Stimulated activated CD8-positive, alpha-beta memory T cell treated with anti-CD3 and anti-CD28 coated beads, Interleukin-7, amount 100 ng/mL, for 24 hours (primary cell): Measurements from ENCODE around the gene C18orf54.
"Not testable (repeated sequence)": the region's sequence is repeated elsewhere in the genome, so short reads cannot be mapped to it uniquely, and the experiment has no call there.

Experiments
- DNase-seq: peaks from one replicate; pipeline ENCODE4 v3.0.0-alpha.2; 2020; ENCODE audit warnings: low read depth

The C18orf54 gene

DNA sequence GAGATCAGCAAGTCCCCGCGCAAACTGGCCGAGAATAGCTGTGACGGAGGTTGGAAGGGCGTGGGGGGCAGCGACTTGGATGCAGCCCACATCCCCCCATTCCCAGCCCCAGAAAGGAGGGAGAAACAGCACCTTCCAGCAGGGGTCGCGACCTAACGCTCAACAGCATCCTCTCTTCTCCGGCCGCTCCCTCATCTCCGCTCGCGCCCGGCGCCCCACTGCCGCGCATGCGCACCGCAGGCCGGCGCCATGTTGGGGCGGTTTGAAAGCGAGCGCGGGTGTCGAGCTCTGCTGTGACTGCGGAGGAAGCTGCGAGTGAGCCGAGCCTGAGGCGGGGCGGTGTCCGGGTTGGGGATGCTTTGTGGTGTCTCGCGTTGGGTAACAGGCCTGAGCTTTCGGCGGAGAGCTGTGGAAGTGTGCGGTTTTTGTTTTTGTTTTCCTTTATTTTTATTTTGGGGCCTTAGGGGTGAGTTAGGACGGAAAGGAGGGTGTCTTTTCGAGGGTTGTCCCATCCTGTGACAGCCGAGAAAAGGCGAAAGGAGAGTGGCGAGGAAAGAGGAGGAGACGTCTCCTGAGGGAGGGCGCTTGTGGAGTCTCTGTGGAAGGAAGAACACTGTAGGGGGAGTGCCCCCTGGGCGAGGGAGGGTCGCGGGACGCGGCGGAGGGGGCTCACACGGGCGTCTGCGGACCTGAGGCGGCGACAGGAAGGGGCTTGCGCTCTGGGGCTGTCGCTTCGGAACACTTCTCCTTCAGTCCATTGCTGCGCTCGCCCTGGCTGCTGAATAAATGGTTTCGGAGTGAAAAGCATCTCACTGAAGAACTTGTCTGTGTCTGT, at the start of gene C18orf54, which contains the start of gene STARD6:
Gene C18orf54, plus strand, starts transcription at position 247 of the 835 bp plus-strand sequence. CDS start 2,667 bp downstream, outside the sequence.
Gene STARD6, minus strand, starts transcription at position 199 of the 835 bp plus-strand sequence. CDS start 3,285 bp downstream, outside the sequence.
- DNase-seq: peak; percentile 63

DNA sequence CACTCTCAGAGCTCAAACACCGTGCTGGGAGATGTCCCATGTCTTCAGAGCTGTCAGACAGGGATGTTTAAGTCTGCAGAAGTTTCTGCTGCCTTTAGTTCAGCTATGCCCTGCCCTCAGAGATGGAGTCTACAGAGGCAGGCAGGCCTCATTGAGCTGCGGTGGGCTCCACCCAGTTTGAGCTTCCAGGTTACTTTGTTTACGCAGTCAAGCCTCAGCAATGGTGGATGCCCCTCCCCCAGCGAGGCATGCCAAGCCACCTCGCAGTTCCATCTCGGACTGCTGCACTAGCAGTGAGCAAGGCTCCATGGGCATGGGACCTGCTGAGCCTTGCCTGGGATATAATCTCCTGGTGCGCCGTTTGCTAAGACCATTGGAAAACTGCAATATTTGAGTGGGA, 48.1 kb upstream of the C18orf54 start:
- not testable (repeated sequence) for DNase-seq

DNA sequence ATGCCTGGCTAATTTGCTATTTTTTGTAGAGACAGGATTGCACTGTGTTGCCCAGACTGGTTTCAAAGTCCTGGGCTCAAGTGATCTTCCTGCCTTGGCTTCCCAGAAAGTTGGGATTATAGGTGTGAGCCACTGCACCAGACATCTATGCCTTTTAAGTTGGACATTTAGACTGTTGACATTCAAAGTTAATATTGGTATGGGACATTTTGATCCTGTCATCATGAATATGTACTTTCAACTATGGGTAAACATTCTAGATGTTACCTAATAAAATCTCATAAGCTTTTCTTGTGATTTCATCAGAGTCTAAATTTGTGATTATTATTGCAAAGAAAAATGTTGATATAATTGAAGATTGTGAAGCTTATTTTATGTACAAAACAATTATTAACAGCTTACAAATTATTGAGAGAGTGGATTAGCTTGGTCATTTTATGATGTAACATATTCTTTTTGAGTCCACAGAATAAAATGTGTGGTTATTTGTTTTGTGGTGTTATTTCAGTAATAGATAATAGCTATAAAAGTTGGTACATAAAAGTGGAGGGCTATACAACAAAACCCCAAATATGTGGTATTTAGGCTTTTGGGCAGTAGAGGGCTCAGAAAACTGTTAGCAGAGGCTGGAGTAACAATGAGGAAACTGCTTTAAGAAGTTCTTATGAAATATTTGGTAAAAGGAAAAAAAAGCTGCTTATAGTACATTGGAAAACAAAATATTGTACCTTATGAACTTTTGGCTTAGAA, 41.5 kb upstream of the C18orf54 start:
- DNase-seq: no peak

DNA sequence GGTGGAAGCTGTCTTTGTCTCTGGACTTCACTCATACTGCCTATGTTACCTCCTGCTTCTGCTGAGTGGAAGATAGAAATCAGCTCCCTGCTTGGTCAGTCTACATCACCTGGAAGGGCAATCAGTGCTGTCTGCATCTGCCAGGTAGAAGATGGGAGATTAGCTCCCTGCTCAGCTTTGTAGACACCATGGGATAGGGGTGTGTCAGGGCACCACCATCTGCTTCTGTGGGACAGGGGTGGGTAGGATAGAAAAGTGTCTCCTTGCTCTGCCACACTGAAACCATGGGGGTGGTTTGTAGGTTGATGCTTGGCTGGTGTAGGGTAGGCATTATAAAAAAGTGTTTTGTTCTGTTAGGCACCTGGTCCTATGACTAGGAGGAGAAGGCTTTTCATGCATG, 34.1 kb upstream of the C18orf54 start:
- DNase-seq: no peak

DNA sequence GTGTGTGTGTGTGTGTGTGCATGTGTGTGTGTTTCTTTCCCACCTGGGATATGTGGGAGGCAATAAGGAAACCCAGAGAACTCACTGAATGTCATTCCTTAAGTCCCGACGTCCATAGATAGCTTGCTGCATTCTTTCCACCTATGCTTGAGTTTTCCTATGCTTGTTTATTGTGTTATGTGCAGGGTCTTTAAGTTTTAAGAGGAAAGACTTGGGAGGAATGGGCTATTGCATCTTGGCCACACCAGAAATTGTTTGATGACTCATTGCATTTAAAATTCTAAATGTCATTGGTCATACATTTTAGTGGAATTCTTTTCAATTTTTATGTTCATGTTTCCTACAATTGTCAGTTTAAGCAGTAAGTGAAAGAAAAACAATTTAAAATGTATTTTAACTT, 33.7 kb upstream of the C18orf54 start:
- no peak for DNase-seq

DNA sequence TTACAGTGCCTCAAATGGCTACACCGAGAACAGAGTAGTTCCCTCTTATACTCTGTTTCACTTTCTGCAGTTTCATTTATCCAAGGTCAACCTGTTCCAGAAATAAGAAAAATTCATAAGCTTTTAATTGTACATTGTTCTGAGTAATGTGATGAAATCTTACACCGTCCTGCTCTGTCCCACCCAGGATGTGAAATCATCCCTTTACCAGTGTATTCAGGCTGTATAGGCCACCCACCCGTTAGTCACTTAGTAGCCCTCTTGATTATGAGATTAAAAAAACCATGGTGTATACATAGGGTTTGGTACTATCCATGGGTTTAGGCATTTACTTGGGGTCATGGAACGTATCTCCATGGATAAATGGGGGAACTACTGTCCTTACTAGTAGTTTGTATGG, 29.9 kb upstream of the C18orf54 start:
- DNase-seq: no peak

DNA sequence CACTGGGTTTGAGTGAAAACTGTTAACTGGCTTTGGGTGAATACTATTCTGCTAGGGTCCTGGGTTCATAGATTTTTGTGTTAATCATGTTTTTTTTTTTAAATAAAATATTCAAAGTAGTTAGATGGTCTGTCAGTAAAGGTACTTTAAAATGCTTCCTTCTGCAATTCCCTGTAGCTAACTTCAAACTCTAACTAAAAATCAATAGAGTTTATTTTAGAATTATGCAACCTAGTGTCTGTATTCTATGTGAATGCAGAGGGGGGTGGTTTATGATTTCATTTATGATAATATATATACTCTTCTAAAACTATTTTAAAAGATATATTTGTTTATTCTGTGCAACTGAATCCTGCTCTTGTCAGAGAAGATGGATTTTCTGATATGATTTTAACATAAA, 27.9 kb upstream of the C18orf54 start:
- DNase-seq: no peak

DNA sequence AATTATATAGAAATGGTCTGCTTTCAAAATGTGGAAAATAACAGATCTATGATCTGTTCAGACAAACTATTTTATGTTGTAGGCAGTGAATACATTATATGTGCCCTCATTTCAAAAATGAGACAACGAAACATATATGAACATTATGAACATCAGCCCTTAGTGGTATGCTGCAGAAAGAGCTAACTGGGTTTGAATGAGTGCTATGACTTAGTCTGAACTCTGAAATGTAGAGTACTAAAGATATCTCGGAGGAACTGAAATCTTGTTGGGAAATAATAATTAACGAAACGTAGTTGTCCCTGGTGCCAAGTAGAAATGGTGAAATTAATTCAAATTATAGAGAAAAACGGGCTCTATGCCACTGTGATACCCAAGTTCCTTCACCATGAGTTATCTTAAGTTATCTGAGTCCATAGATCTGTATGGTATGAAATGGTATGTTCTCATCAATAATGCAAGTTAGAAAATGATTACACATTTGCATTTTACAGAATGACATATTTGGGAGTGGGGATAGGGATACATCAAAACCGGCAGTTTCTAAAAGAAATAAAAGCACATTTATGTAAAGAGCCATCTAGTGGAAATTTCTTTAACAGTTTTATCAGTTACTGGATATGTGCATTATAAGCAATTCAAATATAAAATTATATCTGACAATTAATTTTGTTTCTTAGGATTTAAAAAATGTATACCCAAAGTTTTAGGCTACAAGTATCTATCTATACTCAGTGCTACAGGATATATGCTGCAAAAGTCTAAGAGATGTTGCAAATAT, 26.7 kb upstream of the C18orf54 start:
- no peak for DNase-seq

DNA sequence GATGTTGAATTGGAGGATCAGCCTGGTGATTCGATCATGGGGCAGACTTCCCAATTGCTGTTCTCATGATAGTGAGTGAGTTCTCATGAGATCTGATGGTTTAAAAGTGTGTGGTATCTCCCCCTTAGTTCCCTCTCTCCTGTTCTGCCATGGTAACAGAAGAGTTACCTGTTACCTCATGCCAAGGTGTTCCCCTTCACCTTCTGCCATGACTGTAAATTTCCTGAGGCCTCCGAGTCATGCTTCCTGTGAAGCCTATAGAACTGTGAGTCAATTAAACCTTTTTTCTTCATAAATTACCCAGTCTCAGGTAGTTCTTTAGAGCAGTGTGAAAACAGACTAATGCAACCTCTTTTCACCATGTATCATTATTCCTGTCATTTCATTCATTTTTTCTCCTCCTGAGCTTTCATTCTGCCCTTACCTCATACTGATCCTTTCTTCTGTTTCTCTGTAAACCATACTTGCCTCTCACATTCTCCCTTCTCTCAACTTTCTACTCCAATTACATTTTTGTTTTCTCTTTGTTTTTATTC, 22.0 kb upstream of the C18orf54 start:
- no peak for DNase-seq

DNA sequence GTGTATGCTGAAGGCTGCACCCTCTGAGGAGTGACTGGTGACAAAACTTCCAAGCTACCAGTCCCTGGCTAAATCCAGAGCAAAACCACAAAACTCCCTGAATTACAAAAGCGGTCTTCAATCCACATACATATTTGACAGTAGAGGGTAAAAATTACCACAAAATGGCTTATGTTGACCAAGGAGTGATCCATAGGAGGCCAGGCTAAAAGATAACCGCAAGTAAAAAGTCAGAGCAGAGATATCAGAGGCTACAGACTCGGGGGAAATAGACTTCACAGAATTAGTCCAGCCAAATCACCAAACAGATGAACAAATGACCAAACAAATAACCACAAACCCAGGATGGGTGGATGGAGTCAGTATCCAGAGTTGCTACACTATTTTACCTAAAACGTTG, 19.5 kb upstream of the C18orf54 start:
- DNase-seq: no peak

DNA sequence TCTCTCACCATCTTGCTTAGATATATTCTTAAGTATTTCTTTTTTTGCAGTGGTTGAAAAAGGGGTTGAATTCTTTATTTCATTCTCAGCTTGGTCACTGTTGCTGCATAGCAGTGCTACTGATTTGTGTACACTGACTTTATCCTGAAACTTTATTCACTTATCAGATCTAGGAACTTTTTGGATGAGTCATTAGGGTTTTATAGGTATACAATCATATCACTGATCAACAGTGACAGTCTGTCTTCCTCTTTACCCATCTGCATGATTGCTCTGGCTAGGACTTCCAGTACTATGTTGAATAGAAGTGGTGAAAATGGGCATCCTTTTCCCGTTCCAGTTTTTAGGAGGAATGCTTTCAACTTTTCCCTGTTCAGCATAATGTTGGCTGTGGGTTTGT, 6.5 kb upstream of the C18orf54 start:
- no peak for DNase-seq

DNA sequence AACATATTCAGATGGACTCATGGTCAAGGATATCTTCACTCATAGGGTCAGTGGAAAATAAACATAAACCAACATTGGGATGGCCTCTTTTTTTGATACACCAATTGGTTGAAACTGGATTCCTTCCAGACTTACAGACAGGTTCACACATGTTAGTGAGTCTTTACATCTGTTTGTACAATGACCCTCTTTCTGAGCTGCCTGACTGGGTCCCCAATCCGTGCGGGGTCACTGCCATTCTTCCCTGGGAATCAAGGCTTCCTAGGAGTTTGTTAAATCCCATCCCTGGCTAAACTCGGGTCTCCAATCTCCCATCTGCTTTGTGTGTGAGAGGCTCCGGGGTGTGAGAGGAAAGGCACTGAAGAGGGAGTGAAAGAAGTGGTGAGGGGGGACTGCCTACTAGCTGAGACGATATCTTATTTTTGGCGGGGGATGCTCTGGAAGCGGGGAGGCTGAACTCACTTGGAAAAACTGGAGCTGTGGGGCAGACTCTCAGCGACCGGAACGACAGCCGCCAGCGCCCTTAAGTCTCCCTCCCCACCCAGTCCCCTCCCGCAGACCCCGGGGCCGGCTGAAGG, 535 bp upstream of the C18orf54 start:
- no peak for DNase-seq

DNA sequence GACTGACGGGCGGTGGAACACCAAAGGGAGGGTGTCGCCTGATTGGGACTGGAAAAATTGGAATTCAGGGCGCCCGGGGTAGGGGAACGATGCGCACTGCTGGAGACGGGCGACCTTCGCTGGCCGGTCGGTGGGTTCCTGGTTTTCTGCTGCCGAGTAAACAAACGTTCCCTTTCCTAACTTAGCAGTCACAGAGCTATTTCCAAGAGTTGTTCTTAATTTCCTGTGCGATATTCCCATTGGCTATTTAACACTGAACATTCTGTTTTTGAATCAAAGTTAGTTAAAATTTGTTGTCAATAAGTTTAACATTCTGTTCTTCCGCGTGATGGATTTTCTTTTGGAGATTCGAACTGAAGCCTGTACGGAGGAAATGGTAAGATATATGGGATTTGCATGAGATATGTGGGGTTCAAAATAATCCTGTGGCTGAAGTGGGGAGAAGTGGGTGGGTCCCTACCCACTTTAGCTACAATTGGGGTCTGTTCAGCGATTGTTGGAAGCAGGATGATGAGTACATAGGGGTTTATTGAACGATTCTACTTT, 862 bp downstream of the C18orf54 start:
- no peak for DNase-seq

DNA sequence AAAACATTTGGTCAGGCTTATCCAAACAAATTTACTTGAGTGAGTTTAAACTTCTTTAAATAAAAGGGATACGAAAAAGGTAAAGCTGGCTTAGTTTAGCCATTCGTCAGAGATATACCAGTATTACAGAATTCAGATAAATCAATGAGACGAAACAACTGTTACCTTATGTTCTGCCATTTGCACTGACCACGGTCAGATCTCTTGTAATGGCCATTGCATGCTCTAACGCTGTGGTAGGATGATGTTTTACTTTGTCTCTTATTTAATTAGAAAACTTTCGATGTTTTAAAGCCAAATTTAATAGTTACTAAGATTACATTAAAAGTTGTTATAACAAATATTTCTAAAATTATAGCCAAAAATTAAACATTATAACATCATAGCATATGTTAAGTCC, 1.5 kb downstream of the C18orf54 start:
- no peak for DNase-seq

DNA sequence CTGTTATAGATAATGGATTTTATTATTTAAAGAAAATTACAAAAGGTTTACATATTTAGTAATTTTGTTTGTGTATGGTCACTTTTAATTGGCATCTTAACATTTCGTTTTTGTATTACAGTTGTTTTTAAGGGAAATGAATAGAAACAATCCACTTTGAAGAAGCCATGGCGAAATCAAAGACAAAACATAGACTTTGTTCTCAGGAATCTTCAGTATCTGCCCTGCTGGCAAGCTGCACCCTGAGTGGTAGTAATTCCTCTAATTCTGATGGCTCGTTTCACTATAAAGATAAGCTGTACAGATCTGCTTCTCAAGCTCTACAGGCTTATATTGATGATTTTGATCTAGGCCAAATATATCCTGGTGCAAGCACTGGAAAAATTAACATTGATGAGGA, 2.7 kb downstream of the C18orf54 start:
- no peak for DNase-seq

DNA sequence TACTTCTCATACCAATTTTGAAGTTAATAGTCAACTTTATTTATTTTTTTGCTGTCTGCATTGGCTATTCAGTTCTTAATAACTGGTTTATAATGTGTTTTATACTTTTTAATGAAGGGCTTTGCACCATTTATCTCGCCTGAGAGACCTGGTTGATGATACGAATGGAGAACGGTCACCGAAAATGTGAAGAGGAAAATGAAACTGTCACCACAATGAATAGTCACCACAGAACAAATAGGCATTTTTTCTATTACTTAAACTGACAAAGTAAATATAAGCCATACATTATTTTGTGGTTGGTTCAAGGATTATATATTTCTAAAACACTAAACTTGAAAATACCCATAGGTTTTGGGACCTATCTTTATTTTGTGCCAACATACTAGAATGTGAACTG, 20.4 kb downstream of the C18orf54 start:
- DNase-seq: no peak

DNA sequence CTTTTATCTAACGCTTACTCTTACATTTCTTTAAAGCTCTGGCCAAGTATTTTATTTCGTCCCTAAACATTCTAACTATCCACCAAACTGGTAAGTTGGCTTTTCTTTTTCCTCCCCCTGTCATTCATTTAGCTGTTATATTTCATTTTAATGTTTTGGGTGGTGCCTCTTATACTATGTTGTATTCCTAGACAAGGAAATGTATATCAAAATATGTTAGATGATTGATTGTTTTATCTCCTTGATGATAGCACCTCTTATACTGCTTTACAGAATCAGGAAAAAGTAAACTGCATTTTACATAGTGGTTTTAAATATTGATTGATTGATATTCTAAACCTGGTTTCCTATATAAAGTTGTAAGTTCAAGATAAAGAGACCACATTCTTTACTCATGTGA, 23.9 kb downstream of the C18orf54 start:
- DNase-seq: no peak

DNA sequence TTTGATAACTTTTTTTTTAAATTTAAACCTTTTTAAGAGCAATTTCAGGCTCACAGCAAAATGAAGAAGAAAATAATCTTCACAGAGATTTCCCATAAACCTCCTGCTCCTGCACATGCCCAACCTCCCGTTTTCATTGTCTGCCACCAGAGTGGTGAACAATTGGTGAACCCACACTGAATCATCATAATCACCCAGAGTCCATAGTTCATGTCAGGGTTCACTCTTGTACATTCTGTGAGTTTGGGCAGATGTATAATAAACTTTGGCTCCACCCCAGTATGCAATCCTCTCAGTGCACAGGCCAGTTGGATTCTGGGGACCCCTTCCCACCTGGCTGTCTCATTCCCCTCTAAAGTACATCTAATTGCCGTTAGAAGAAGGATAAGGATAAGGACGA, 24.4 kb downstream of the C18orf54 start:
- no peak for DNase-seq

DNA sequence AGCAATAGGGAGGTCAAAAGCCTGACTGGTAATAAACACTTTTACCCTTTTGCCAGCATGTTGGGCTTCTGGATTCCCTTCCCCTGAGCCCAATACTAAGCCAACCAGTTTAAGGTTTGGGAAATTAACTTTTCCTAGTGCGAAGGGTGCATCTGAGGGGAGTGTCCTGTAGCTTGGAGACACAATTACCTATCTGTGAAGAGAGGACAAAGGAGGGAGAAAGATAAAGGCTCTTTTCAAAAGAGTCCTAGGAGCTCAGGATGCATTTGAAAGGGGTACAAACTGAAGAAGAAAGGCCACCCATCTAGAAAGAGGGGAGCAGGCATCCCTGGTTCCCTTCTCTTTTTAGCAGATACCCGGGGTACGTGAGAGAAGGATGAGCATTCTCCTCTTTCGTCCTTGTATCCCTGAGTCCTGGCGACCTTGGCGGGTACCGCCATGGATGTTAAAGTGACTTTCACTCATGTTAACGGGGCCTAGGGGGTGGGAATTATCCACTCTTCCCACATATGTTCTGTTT, 25.1 kb downstream of the C18orf54 start:
- DNase-seq: no peak

DNA sequence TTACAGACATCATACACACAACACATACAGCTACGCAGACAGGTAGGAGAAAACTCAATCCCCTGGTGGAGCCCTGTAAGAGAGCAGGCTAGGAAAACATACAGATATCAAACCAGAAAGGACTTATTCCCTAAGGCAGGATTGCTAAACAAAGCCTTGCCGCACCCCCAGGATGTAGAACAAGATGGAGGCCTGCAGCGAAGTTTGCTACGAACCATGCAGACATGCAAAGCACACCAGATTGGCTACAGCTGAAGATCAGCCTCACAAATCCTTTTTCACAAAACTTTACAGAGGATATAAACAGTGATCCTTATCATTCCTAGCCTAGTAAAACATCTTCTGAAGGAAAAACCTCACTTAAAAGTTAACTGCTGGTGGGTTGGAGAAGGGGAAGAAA, 28.3 kb downstream of the C18orf54 start:
- DNase-seq: no peak

DNA sequence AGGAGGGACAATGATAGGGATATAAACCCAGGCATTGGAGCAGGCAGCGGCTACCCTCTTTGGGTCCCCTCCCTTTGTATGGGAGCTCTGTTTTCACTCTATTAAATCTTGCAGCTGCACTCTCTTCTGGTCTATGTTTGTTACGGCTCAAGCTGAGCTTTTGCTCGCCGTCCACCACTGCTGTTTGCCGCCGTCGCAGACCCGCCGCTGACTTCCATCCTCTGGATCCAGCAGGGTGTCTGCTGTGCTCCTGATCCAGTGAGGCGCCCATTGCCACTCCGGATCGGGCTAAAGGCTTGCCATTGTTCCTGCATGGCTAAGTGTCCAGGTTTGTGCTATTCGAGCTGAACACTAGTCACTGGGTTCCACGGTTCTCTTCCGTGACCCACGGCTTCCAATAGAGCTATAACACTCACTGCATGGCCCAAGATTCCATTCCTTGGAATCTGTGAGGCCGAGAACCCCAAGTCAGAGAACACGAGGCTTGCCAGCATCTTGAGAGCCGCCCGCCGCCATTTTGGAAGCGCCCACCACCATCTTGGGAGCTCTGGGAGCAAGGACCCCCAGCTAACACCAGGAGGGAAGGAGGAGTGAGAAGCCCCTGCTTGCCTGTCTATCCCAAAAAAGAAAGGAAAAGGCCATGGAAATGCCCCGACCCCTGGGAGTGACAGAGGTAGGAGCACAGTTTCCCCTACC, 29.2 kb downstream of the C18orf54 start:
- not testable (repeated sequence) for DNase-seq
